ENCODE data around the gene ATP1A4. TPM values are rescaled to one million over a fixed set of nuclear protein-coding genes. Genes with fewer than 3 reads are reported as not detected.
"Not testable (repeated sequence)": the region's sequence is repeated elsewhere in the genome, so short reads cannot be mapped to it uniquely, and the experiment has no call there.

ATP1A4 gene
- not detected for total RNA-seq

GRCh38 chr1:160151303-160151702 is at the start of gene ATP1A4:
Gene ATP1A4, plus strand, starts transcription at chr1:160151603. Its CDS starts 438 bp downstream, at chr1:160152041.
- ATAC-seq, result no peak

- ATAC-seq, result no peak
Observed at GRCh38 chr1:160101717-160102522, 49.5 kb upstream of the ATP1A4 start.

- ATAC-seq, result no peak
Observed at GRCh38 chr1:160103658-160104408, 47.6 kb upstream of the ATP1A4 start.

GRCh38 chr1:160104486-160104885 is 46.9 kb upstream of the ATP1A4 start:
- no peak for ATAC-seq

- no peak for ATAC-seq
Observed at GRCh38 chr1:160105155-160105554, 46.2 kb upstream of the ATP1A4 start.

GRCh38 chr1:160107512-160107911 is 43.9 kb upstream of the ATP1A4 start:
- ATAC-seq, result no peak

GRCh38 chr1:160108888-160109662 is 42.3 kb upstream of the ATP1A4 start:
- ATAC-seq, result no peak

DNA sequence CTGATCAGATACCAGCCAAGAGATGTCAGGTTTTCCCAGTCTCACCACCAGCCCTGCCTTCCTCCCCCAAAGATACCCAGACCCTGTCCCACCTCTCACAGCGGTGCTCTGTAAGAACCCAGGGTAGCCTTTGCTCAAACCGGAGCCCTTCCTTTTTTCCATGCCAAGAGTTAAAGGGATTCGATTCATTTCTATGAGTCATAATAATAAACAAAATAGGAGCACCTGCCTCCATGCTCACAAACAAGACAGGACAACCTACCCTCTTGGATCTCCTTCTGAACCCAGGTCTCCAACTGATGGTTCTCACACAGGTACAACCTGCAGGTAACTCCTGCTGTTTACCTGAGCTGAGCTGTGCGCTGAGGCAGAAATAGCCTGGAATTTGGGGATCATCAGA is 41.7 kb upstream of the ATP1A4 start:
- no peak for ATAC-seq

DNA sequence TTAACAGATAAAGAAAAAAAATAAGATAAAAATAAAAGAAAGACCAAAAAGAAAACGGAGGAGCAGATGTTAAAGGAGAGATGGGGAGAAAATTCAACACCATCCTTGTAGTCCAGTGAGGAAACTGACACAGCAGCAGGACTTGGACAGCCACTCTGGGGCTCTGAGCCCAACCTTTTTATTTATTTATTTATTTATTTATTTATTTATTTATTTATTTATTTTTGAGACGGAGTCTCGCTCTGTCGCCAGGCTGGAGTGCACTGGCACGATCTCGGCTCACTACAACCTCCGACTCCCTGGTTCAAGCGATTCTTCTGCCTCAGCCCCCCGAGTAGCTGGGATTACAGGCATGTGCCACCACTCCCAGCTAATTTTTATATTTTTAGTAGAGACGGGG is 39.9 kb upstream of the ATP1A4 start:
- not testable (repeated sequence) for ATAC-seq

GRCh38 chr1:160112357-160112756 is 39.0 kb upstream of the ATP1A4 start:
- no peak for ATAC-seq

GRCh38 chr1:160113407-160113806 is 38.0 kb upstream of the ATP1A4 start:
- ATAC-seq, result no peak

- ATAC-seq, result no peak
Observed at GRCh38 chr1:160114085-160114484, 37.3 kb upstream of the ATP1A4 start.

DNA sequence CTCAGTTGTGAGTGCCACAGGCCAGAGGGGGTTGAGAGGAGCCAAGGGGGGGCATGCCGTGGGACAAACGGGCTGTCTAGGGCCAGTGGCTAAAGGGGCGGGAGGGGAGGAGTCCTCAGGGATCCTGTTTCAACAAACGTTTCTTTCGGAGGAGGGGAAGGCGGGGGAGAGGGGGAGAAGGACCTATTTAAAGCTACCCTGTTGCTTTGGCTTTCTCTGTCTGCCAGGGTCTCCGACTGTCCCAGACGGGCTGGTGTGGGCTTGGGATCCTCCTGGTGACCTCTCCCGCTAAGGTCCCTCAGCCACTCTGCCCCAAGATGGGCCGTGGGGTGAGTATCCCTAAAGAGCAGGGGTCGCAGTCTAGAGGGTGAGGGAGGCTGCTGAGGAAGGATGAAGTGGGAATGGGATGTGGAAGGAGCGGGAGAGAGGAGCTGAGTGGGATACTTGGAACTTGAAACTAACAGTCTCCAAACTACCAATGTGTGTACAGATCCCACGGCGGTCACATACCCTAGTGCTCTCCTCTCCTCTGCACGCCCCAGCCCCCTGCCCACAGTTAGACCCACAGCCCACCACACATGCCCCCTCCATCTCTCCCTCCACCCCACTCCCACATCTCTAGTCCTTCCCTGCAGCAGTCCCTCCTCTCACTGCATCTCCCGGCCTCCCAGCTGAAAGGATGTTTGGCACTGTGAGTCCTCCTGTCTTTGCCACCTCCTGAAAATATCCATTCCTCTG is 35.7 kb upstream of the ATP1A4 start, which contains the start of gene ATP1A2:
ATP1A2 (plus strand) TSS at position 215 of the 738 bp plus-strand sequence; CDS start at position 318, 103 bp downstream.
- ATAC-seq, result no peak

- ATAC-seq, result peak; percentile 82
Observed at GRCh38 chr1:160116283-160117147, 34.9 kb upstream of the ATP1A4 start.

DNA sequence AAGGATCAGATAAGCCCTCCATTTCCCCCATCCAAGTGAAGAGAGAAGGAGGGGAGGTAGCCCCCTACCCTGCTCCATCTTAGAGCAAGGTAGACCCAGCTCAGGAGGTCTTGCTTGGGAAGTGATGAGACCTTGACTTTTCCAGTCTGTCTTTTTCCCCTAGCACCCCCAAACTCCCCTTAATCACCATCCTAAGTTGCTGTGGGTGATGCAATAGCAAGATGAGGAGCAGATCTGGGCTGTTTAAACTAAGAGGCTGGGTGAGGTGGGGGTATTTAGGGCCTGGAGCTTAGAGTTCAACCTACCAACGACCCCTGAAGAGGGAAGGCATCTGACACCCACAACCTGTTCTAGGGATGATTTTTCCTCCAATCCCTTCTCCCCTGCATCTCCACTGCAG is 34.1 kb upstream of the ATP1A4 start:
- ATAC-seq, result no peak

DNA sequence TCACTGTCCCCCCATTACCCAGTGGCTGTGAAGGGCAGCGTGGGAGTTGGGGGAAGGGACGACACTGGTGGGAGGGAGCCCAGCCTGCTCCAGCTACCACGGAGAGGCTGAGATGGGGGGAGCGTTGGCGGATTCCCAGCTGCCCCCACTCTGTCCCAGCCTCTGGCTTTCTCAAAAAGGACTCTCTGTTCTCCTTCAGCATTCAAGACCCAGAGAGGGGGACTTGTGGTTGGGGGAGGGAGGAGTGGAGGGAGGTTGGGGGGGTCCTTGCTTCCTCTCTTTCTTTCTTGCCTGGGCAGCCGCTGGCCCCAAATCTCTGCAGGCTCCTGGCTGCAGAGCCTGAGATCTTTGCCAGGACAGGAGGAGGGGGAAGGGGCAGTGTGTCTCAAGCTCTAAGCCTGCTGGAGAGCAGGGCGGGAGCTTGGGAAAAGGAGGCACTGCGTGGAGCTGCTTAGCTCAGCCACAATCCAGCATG is 33.7 kb upstream of the ATP1A4 start:
- no peak for ATAC-seq

- ATAC-seq, result no peak
Observed at GRCh38 chr1:160118928-160119327, 32.5 kb upstream of the ATP1A4 start.

- ATAC-seq, result no peak
Observed at GRCh38 chr1:160120797-160121196, 30.6 kb upstream of the ATP1A4 start.

DNA sequence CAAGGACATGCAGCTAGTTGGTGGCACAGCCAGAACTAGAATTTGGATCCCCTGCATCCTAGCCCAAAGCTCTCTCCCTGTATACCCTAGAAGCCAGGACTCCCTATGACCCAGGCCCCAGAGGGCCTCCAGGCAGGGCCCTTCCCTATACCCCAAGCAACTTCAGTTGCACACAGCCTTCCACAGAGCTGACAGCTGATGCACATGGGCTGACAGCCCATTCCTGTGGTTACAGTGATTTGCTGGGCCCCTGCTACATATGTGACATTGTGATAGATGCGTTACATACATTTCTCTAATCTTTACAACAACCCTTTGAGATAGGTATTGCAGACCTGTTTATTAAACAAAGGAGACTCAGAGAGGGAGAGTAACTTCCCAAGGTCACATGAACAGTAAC is 30.0 kb upstream of the ATP1A4 start:
- no peak for ATAC-seq

DNA sequence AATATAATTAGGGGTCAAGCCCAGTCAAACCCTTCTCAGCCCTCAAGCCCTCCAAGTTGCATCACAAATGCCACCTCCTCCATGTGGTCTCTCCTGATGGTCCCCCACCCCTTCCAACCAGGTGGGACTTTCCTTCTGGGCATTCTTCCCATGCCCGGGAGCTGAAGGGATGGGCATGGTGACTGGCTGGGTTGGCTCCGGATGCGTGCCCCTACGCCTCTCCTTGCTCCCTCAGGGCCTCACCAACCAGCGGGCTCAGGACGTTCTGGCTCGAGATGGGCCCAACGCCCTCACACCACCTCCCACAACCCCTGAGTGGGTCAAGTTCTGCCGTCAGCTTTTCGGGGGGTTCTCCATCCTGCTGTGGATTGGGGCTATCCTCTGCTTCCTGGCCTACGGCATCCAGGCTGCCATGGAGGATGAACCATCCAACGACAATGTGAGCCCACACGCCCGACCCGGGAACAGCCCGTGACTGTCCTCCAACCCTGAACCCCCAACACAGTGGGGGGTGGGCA is 28.4 kb upstream of the ATP1A4 start:
- no peak for ATAC-seq

DNA sequence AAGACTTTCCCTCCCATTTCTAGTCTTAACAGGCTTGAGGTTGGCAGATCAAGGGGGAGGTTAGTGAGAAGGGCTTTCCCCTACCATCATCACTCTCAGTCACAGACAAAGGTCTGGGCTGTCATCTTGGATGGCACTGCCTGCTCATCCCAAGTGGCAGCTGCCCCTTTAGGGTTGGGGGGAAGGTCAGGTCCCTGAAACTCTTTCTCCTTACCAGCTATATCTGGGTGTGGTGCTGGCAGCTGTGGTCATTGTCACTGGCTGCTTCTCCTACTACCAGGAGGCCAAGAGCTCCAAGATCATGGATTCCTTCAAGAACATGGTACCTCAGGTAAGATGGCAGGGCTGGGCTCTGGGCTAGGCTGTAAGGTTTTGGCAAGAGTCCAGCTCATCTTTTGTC is 27.7 kb upstream of the ATP1A4 start:
- no peak for ATAC-seq
